Activated CD4-positive, CD25-positive, alpha-beta regulatory T cell treated with anti-CD3 and anti-CD28 coated beads, Interleukin-2, amount 50 U/mL, for 72 hours (primary cell): ENCODE data around the gene SLC41A3.
A peak's percentile ranks its signal among the peaks of the same experiment; 100 is the strongest.

Source experiments
- DNase-seq: peaks from one replicate; pipeline ENCODE4 v3.0.0; 2021

SLC41A3 gene

DNA sequence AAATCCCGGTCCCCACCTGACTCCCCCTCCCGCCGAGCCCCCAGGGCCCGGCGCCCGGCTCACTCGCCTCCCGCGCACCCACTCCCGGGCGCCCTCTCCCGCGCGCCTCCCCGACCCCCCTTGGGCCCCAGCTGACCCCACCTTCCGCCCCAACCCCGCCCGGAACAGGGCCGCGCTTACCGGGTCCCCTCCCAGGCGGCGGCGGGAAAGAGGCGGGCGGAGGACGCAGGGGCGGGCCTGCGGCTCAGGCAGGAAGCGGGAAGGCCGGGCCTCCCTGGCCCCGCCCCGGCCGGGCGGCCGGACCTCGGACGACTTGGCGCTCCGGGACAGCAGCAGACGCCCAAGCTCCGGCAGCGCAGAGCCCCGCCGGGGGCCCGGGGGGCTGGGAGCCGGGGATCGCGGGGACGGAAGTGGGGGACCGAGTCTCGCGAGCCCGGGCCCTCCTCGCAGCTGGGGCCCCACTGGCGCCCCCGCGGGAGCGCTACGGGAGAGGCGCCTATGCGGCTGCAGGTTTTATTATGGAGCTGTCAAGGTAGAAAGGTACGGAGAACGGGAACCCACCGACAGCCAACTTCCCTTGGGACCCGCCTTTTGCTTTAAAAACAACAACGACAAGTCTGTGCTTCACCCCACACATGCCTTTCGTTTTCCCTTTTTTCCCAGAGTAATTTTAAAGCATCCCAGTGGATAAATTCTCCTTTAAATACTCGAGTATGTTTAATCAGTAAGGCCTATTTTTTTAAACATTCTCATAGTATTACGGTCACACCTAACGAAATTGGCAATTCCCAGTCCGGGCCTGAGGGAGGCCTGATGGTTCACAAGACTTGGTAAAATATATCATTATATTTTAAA, at the start of gene SLC41A3:
SLC41A3 (minus strand) TSS at position 212 of the 855 bp plus-strand sequence. CDS start 15,905 bp downstream, outside the sequence.
- DNase-seq = peak; percentile 92

DNA sequence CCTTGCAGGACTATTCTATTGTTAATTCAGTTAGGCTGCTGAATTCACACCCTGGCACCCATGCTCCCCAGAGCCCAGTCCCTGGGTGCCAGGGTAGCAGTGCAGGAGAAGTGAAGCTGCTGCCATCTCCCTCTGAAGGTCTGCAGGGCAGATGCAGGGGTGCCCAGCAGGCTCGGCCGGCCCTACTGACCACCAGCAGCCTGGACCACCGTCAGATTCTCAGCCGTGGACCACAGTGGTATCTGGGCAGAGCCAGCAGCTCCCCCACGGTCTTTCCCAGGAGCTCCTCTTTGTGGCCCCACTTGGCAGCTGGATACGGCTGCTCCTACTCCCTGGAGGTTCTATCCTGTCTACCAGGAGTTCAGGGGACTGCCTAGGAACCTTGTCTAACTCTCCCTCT, 49.7 kb upstream of the SLC41A3 start:
- peak; percentile 20 for DNase-seq

DNA sequence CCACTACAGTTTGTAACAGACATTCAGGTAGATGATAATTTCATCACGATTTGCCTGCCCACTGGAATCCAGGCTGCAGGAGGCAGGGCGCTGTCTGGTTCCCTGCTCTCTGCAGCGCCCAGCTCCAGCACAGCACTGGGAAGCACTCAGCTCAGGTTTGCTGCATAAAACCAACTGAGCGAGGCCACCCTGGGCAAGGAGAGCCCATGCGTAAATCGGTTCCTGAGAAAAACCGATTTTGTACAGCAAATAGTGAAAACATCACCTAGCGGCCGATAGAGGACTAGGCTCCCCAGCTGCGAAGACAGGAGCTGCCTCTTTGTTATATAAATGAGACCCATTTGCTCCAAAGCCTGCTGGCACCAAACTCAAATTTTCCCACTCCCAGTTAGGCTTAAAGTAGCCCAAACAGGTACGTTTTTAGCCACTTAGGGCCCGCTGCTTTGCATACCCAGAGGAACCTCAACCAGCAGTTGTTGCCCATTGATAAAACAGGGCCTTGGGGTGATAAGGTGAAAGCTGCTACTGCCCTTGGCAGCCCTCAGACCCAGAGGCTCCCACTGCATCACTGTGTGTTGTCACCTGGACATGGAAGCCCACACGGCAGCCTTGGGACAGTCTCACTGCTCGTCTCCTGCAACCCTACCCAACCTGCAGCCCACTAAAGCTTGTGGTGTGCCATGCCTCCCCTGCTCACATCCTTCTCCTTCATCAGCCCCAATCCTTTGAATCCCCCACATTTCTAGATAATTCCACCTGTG, 49.0 kb upstream of the SLC41A3 start:
- peak; percentile 12 for DNase-seq

DNA sequence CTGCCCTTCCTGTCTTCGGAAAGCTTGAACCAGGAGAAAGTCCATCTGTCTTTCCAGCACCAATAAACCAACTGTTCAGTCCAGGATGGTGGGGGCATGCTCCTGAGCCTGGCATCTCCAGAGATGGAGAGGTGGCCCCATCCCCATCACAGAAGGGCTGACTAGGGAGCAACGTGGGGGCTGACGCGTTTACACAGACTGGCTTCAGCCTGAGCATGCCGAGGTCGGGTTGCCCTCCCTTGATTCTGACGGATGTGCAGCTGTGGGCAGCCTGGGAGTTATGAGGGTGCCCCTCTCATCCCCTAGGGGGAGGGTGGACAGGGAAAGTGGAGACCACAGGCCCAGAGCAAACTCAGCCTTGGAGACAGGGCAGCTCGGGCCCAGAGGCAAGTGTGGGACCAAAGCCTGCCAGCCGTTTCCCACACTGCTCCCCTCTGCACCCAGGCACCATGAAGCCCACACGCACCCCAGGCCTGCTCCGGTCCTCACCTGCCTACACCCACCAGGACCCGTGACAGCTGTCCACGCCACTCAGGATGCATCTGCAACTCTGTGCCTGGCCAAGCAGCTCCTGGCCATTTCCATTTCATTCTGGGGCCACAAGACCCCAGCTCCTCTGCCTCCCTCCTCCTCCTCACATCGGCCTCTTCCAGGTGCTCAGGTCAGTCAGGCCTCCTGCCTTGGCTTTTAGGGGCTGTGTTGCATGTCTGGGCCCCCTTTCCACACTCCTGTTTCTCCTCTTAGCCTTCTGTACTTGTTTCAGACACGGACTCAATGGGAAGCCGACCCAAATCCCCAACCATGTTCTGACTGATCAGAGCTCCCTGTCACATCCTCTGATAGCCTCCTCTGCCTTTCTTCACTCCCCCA, 48.2 kb upstream of the SLC41A3 start:
- peak; percentile 23 for DNase-seq

- DNase-seq = peak; percentile 13
Measured at GRCh38 chr3:126130981-126131745, 47.2 kb upstream of the SLC41A3 start.

DNA sequence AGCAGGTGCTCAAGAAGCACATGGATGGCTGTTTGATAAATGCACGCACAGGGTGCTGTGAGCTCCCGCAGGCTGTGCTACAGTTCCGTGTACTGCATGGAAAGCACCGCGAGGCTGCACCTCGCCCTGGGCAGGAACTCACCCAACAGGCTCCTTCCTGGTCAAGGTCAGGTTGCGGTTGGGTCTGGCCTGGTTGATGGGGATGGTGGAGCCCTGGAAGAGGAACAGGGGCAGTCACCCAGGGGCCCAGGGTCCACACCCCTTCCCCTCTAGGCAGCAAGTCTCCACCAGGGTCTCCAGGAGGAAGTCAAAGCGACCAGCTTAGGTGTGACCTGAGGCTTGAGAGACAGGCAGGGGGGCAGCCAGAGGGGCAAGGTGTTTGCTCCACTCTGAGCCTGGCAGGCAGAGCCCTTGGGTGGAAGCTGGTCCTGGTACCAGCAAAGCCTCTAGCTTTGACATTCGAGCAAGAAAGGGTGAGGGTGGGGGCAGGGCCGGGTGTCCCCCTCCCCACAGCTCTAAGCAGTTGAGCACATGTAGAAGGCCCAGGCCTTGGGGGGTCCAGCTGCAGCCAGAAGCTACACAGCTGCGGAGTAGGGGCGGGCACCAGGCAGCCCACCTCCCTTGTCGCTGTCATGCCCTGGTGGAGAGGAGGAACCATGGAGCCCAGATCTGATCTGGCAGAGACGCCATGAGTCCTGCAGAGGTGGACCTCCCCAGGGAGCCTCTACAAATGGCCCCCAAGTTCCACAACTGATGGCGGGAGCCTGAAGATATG, 46.3 kb upstream of the SLC41A3 start:
- peak; percentile 7 for DNase-seq

DNA sequence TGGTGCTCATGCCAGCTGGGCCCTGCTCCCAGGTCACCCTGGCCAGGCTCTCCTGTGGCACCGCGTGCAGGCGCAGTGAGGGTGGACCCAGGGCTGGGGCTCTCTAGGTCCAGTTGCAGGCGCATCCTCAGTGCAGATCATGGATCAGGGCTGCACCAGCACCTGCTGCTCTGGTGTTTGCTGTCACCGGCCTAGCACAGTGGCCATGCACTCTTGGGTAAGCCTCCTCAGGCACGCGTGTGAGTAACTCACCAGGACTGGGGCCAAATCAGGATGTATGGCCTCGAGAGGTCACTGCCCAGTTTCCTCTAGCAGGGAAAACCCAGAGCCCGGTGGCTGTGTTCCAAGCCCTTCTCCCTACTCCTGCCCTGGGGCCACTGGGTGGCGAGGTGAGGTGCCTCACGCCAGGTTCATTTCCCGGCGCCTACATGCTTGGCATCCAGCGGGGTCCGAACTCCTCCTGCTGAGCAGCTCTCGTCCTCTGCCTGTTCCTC, 45.5 kb upstream of the SLC41A3 start:
- DNase-seq = peak; percentile 21

DNA sequence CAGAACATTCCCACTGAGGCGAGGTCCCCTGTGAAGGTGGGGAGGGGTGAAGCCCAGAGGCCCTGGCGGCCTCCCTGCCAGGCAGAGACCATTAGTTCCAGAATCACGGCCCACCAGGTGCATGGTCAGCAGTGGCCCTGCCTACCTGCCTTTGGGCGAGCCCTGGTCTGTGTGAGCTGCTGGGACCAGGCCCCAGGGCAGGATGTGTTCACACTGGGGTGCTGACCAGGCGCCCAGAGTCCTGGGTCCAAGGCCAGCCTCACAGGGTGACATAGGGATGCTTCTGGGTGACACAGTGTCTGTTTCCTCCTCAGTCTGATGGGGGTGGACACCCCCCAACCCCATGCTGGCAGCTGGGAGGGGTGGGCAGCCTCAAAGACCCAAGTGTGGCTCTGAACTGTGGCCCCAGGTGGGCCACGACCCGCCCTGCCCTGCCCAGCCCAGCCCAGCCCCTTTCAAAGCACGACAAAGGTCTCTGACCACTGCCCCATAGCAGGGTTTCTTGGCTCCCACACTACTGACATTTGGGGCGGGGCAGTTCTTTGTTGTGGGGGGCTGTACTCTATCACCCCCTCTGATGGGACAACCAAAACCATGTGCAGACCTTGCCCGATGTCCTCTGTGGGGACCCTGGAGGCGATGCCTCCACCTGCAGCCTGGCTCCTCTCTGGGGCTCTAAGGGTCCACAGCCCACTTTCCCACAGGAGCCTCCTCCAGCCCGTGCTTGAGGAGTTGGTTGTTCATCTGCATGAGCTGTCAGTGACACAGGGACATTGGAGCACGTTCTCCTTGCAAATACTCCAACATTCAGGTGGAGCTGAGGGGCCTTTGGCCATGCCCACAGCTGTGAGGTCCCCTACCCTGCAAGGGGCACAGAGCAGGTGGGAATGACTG, 44.8 kb upstream of the SLC41A3 start:
- DNase-seq = peak; percentile 12

DNA sequence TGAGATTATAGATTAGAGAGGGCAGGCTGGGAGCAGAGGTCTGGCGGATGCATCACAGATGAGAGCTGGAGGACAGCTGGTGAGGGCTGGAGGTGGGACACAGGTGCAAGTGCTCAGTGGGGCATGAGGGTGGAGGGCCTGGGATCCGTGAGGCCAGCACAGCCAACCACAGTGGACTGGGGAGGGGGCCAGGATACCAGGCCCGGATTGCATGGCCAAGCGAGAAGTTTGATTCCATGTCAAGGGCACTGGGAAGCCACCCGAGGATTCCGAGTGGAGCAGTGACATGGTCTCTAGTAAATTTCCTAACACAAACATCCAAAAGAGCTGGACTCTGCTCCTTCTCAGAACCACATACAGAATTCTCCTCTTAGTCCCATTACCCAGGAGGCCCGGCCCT, 44.0 kb upstream of the SLC41A3 start:
- DNase-seq = peak; percentile 21

DNA sequence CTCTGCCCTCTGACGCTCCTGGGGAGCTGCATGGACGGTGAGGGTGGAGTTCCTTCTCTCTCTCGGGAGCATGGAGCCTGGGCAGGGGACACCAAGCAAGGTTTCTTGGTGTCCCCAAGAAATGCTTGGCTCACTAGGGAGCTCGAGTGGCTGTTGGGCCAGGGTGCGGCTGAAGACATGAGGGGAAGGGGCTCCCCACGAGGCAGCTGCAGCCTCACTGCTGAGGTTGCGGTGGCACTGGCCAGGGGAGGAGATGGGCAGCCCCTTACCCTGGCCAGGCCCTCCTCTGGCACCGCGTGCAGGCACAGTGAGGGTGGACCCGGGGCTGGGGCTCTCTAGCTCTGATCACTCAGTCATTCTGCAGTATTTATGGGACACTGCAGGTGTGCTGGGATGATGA, 43.5 kb upstream of the SLC41A3 start:
- peak; percentile 26 for DNase-seq

- peak; percentile 14 for DNase-seq
Measured at GRCh38 chr3:126126811-126127431, 43.0 kb upstream of the SLC41A3 start.

GRCh38 chr3:126126286-126126685, 42.4 kb upstream of the SLC41A3 start:
- peak; percentile 22 for DNase-seq

DNA sequence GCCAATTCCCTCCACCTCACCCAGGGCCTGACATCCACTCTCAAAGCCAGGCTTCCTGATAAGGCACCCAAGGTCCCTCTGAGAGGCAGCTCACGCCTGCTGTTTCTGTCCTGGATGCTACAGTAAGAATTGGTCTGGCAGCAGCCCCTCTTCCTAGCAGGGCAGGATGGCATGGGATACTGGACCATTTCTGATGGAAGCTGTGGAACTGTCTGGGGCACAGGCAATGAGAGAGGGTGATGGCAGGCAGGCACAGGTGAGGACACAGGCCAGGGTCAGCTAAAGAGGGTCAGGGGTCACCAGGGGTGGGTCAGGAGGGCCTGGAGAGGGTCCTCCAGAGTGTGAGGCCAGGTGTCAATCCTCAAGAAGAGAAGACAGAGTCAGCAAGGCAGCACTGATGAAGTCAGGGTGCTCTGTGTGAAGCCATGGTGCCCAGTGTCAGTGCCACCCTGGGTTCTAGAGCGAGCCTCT, 41.9 kb upstream of the SLC41A3 start:
- no peak for DNase-seq

GRCh38 chr3:126125341-126125740, 41.4 kb upstream of the SLC41A3 start:
- DNase-seq = peak; percentile 18

GRCh38 chr3:126124896-126125295, 41.0 kb upstream of the SLC41A3 start:
- DNase-seq = no peak

DNA sequence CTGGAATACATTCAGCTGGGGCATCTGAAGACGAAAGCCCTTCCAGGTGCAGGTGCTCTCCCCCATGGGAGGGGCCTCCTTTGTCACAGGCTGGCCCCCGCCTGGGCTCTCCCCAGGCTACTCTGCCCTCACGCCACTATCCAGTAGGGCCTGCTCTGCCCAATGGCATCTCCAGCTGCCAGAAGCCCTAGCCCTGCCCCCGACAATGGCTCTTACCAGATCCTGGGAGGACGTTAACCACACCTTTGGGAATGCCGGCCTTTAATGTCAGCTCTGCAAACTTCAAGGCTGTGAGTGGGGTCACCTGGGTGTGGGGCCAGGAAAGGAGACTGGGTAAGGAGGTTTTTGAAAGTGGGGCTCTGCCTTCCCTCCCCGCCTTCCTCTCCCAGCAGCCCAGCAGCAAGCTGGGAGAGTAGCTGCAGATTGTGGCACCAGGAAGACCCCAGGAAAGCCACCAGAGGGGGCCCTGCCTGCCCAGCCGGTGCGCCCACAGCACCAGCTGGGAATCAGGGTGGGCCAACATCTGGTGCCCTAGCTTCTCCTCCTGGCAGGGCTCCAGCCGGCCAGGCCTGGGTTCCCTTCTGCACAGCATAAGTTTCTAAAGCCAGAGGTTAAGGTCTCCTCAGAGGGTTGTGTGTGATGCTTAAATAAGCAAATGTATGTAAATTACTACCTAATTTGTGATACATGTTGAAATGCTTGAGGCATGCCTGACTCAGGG, 40.4 kb upstream of the SLC41A3 start:
- DNase-seq = peak; percentile 14

GRCh38 chr3:126121632-126122031, 37.7 kb upstream of the SLC41A3 start:
- DNase-seq = no peak

- DNase-seq = no peak
Measured at GRCh38 chr3:126121074-126121473, 37.1 kb upstream of the SLC41A3 start.

GRCh38 chr3:126119976-126120375, 36.1 kb upstream of the SLC41A3 start:
- no peak for DNase-seq
